Right lobe of liver (tissue), 4 donors: ENCODE results near the gene ALPK3.

Source experiments
- POLR2A ChIP-seq: fragments of 450-650 bp; IDR thresholded peaks from one replicate; pipeline ENCODE4 v1.6.1; 2017; ENCODE audit warnings: antibody characterized with exemption, mild to moderate bottlenecking
- TF ChIP-seq, protein P1 (sequence below), 4 donors: fragments of 200-600 bp in 3 of 4; fragments of 450-650 bp in 1 of 4; IDR thresholded peaks; one replicate each; pipeline versions ENCODE4 v1.5.1 to v1.8.0; 2016 to 2022; ENCODE audit warnings: antibody characterized with exemption in 4 of 4, mild to moderate bottlenecking in 2 of 4
- donor health status: DM: no; HTN: no; CAD: no.
- donor health status: DM: no; HTN: no; CAD: no.
- donor health status: DM: no; HTN: yes; CAD: no.

DNA sequence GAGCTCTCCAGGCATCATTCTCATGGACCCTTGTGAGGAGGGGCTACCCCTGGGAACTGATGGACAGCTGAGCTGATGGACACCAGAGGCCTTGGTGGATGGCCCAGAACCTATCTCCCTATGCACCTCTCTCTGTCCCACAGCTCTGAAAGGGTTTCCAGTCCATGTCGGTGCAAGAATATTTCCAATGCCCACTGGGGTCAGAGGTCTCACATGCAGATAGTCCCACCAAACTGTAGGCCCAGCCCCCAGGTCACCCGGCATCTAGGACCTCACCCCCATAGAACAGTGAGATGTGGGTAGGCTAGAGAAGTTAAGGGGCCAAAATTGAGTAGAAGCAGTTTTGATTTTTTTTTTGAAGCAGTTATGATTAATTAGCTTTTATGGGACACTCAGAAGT is 2.6 kb downstream of the ALPK3 start:
- TF ChIP-seq POLR2A = no peak
- TF ChIP-seq, protein P1, sequence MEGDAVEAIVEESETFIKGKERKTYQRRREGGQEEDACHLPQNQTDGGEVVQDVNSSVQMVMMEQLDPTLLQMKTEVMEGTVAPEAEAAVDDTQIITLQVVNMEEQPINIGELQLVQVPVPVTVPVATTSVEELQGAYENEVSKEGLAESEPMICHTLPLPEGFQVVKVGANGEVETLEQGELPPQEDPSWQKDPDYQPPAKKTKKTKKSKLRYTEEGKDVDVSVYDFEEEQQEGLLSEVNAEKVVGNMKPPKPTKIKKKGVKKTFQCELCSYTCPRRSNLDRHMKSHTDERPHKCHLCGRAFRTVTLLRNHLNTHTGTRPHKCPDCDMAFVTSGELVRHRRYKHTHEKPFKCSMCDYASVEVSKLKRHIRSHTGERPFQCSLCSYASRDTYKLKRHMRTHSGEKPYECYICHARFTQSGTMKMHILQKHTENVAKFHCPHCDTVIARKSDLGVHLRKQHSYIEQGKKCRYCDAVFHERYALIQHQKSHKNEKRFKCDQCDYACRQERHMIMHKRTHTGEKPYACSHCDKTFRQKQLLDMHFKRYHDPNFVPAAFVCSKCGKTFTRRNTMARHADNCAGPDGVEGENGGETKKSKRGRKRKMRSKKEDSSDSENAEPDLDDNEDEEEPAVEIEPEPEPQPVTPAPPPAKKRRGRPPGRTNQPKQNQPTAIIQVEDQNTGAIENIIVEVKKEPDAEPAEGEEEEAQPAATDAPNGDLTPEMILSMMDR (IDR thresholded peaks at IDR 0.05) = no peak
